GM18502 (cell line): ENCODE data around the gene PTPRC.

ENCODE experiments used
- ATAC-seq: cut with Tn5 transposase; IDR thresholded peaks from one replicate; pipeline ENCODE4 v1.9.1; 2021; ENCODE audit warnings: mild to moderate bottlenecking; ENCODE audit not compliant: unreplicated experiment, poor library complexity

PTPRC gene

GRCh38 chr1:198797656-198798055, 158.8 kb downstream of the PTPRC start:
- ATAC-seq, result no peak

DNA sequence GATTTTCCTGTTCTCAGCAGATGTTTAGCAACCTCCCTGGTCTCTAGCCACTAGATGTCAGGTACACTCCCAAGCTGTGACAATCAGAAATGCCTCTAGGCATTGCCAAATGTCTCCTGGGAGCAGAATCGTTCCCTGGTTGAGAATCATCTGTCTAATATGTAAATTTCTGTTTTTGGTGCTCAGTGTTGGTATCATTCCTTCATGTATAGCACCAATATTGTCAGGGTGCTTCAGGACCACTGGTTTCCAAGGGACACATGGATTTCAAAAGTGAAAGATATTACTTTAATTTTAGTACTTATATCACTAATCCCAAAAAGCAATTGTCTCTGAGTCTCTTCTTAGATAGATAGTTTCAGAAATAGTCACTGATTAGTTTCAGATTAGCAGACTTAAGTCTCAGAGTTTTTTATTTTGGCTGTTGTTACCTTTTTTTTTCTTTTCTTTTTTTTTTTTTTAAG, 160.1 kb downstream of the PTPRC start:
- ATAC-seq, result peak; percentile 72

DNA sequence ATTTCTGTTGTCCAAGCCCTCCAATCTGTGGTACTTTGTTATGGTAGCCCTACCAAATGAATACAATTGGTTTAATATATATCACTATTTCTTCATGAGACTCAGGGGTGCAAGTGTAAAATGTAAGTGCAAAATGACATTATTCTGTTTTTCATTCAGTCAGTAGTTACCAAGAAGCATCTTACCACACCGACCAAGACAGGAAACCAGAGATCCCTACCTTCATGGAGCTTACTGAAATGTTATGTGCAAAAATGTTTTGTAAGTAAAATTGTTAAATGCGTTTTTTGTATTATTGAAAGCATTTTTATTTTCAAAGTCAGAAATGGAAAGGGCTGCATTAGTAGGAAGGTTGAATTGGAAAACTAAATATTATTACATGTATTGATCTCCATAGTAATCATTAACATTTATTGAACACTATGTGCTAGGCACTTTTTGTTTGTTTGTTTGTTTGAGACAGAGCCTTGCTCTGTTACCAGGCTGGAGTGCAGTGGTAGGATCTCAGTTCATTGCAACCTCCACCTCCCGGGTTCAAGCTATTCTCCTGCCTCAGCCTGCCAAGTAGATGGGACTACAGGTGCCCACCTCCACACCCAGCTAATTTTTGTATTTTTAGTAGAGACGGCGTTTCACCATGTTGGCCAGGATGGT, 166.8 kb downstream of the PTPRC start:
- no peak for ATAC-seq

DNA sequence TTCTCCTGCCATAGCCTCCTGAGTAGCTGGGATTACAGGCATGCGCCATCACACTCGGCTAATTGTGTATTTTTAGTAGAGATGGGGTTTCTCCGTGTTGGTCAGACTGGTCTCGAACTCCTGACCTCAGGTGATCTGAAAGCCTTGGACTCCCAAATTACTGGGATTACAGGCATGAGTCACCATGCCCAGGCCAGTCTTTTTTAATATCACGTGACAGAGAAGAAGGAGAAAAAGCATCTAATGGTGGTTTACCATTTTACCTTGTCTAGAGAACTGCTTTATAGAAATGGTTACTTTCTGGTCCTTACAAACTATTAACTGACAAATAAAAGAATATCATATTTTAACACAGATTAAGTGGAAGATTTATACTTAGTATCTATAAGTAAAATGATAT, 168.0 kb downstream of the PTPRC start:
- no peak for ATAC-seq
